GM12891 (cell line): ENCODE results near the gene PYGO2.

ENCODE experiments used
- POLR2A ChIP-seq: IDR thresholded peaks from 2 replicates; pipeline ENCODE4 v1.6.1; 2011; ENCODE audit warnings: low read depth, low read length, control low read depth
- TAF1 ChIP-seq: IDR thresholded peaks from 2 replicates; pipeline ENCODE4 v1.6.1; 2011; ENCODE audit warnings: low read depth, low read length, control low read depth

GRCh38 chr1:154987326-154987725 lies 25.7 kb upstream of the PYGO2 start:
- TF ChIP-seq POLR2A (no peak), TAF1 (no peak)
